HepG2 (cell line): ENCODE results near the gene EIF3A. TPM values are rescaled to one million over a fixed set of nuclear protein-coding genes. Genes with fewer than 3 reads are reported as not detected.

Source experiments
- AKAP8 ChIP-seq: sonication (generic); formaldehyde crosslinking; IDR thresholded peaks from 2 replicates; pipeline ENCODE4 v1.5.1; 2020; ENCODE audit warnings: mild to moderate bottlenecking, missing genetic modification reagents
- BRCA1 ChIP-seq: sonication (generic); formaldehyde crosslinking; IDR thresholded peaks from 2 replicates; pipeline ENCODE4 v1.4.0; 2020; ENCODE audit warnings: missing genetic modification reagents
- DNMT3B ChIP-seq: conservative IDR thresholded peaks from 2 replicates; pipeline ENCODE4 v1.6.1; 2016; ENCODE audit warnings: missing biosample characterization, control low read depth
- EP300 ChIP-seq, 3 experiments: sonication (generic) in 1 of 3; formaldehyde crosslinking in 1 of 3; IDR thresholded peaks; 2 replicates each; pipeline versions ENCODE4 v1.5.1 to v1.6.1; 2011 to 2020; ENCODE audit warnings: low read depth in 2 of 3, low read length in 2 of 3, borderline replicate concordance in 1 of 3, improper control_type of control experiment in 1 of 3, mild to moderate bottlenecking in 1 of 3, missing genetic modification reagents in 1 of 3, moderate library complexity in 1 of 3
- EZH2 ChIP-seq: conservative IDR thresholded peaks from 2 replicates; pipeline ENCODE4 v1.6.1; 2012; ENCODE audit warnings: mild to moderate bottlenecking, low read depth, low read length, moderate library complexity
- HOXA5 ChIP-seq: sonication (generic); formaldehyde crosslinking; IDR thresholded peaks from 2 replicates; pipeline ENCODE4 v1.4.0; 2020; ENCODE audit warnings: missing genetic modification reagents
- NFE2L2 ChIP-seq: fragments of 150-350 bp; IDR thresholded peaks from 2 replicates; pipeline ENCODE4 v1.6.1; 2014; ENCODE audit warnings: low read length
- NR2F6 ChIP-seq, 2 experiments: IDR thresholded peaks; 2 replicates each; pipeline ENCODE4 v1.6.1; 2016; ENCODE audit warnings: antibody characterized with exemption in 1 of 2, mild to moderate bottlenecking in 1 of 2
- PRMT3 ChIP-seq: sonication (generic); formaldehyde crosslinking; IDR thresholded peaks from 2 replicates; pipeline ENCODE4 v1.8.1; 2022; ENCODE audit warnings: low read depth, mild to moderate bottlenecking, moderate library complexity, missing genetic modification reagents, borderline replicate concordance
- RBFOX2 ChIP-seq: fragments of 200-400 bp; formaldehyde crosslinking; IDR thresholded peaks from 2 replicates; pipeline ENCODE4 v1.6.1; 2017; ENCODE audit warnings: low read depth, mild to moderate bottlenecking, low read length
- SP4 ChIP-seq: sonication (generic); formaldehyde crosslinking; IDR thresholded peaks from 2 replicates; pipeline ENCODE4 v1.8.1; 2023; ENCODE audit warnings: mild to moderate bottlenecking, missing genetic modification reagents
- SPEN ChIP-seq: sonication (generic); formaldehyde crosslinking; IDR thresholded peaks from 2 replicates; pipeline ENCODE4 v1.5.1; 2020; ENCODE audit warnings: low read depth, mild to moderate bottlenecking, missing genetic modification reagents
- SRF ChIP-seq: IDR thresholded peaks from 2 replicates; pipeline ENCODE4 v1.6.1; 2011; ENCODE audit warnings: mild to moderate bottlenecking, low read depth, low read length, moderate library complexity
- THAP8 ChIP-seq: sonication (generic); formaldehyde crosslinking; IDR thresholded peaks from 2 replicates; pipeline ENCODE4 v1.5.1; 2020; ENCODE audit warnings: missing genetic modification reagents, mild to moderate bottlenecking, borderline replicate concordance
- ZFP90 ChIP-seq: sonication (generic); formaldehyde crosslinking; IDR thresholded peaks from 2 replicates; pipeline ENCODE4 v1.8.0; 2022; ENCODE audit warnings: missing genetic modification reagents, mild to moderate bottlenecking, inconsistent platforms, borderline replicate concordance
- ZFY ChIP-seq: sonication (generic); formaldehyde crosslinking; IDR thresholded peaks from 2 replicates; pipeline ENCODE4 v1.4.0; 2020; ENCODE audit warnings: missing genetic modification reagents
- ZNF24 ChIP-seq: fragments of 450-650 bp; IDR thresholded peaks from 2 replicates; pipeline ENCODE4 v1.6.1; 2017; ENCODE audit warnings: antibody characterized with exemption, mild to moderate bottlenecking
- ZNF3 ChIP-seq: IDR thresholded peaks from 2 replicates; pipeline ENCODE4 v1.7.0; 2017; ENCODE audit warnings: inconsistent platforms
- ZNF567 ChIP-seq: sonication (generic); formaldehyde crosslinking; IDR thresholded peaks from 2 replicates; pipeline ENCODE4 v1.8.1; 2023; ENCODE audit warnings: mild to moderate bottlenecking, missing genetic modification reagents, borderline replicate concordance
- ZNF674 ChIP-seq: sonication (generic); formaldehyde crosslinking; IDR thresholded peaks from 2 replicates; pipeline ENCODE4 v1.5.0; 2020; ENCODE audit warnings: low read depth, mild to moderate bottlenecking, missing genetic modification reagents
- ZNF75D ChIP-seq: sonication (generic); formaldehyde crosslinking; IDR thresholded peaks from 2 replicates; pipeline ENCODE4 v1.8.1; 2023; ENCODE audit warnings: missing genetic modification reagents, mild to moderate bottlenecking, borderline replicate concordance
- ZNF766 ChIP-seq: sonication (generic); formaldehyde crosslinking; IDR thresholded peaks from 2 replicates; pipeline ENCODE4 v1.5.0; 2020; ENCODE audit warnings: missing genetic modification reagents, borderline replicate concordance
- ZNF792 ChIP-seq: IDR thresholded peaks from 2 replicates; pipeline ENCODE4 v1.6.1; 2016
- ZSCAN25 ChIP-seq: sonication (generic); formaldehyde crosslinking; IDR thresholded peaks from 2 replicates; pipeline ENCODE4 v1.8.0; 2022; ENCODE audit warnings: mild to moderate bottlenecking, missing genetic modification reagents
- polyA plus RNA-seq, 8 experiments: library from polyadenylated mRNA; depleted of rRNA in 3 of 8; stranded (reverse) in 7 of 8; unstranded in 1 of 8; fragments of >200 nt; fragmentation: Illumina TruSeq in 4 of 8; extraction: Trizol in 4 of 8; gene quantifications; 2 replicates each; pipeline versions ENCODE4 v1.2.1 to v1.2.3, GENCODE V29; 2011 to 2016; ENCODE audit warnings: low read depth in 4 of 8, missing spikeins in 1 of 8, mixed read lengths in 1 of 8; ENCODE audit not compliant: insufficient read depth in 1 of 8
- total RNA-seq, 5 experiments: library from RNA; depleted of rRNA; stranded (reverse); fragments of >200 nt; fragmentation: Illumina TruSeq; extraction: Trizol; gene quantifications; 2 replicates each; pipeline ENCODE4 v1.2.3, GENCODE V29; 2016; ENCODE audit warnings: low read depth in 1 of 5
- TF ChIP-seq, protein P1 (sequence below): IDR thresholded peaks from 2 replicates; pipeline ENCODE4 v1.6.1; 2016
- TF ChIP-seq, protein P2 (sequence below): sonication (generic); formaldehyde crosslinking; IDR thresholded peaks from 2 replicates; pipeline ENCODE4 v1.4.0; 2020; ENCODE audit warnings: missing genetic modification reagents
- TF ChIP-seq, protein P3 (sequence below): sonication (generic); formaldehyde crosslinking; IDR thresholded peaks from 2 replicates; pipeline ENCODE4 v1.8.0; 2022; ENCODE audit warnings: mild to moderate bottlenecking, missing genetic modification reagents, borderline replicate concordance

EIF3A gene
- total and polyA plus RNA-seq, 2 of the 13 experiments (the other 11 are each of a cell fraction or from before 2014, with no cell fraction given), result 25.6 to 117 TPM

DNA sequence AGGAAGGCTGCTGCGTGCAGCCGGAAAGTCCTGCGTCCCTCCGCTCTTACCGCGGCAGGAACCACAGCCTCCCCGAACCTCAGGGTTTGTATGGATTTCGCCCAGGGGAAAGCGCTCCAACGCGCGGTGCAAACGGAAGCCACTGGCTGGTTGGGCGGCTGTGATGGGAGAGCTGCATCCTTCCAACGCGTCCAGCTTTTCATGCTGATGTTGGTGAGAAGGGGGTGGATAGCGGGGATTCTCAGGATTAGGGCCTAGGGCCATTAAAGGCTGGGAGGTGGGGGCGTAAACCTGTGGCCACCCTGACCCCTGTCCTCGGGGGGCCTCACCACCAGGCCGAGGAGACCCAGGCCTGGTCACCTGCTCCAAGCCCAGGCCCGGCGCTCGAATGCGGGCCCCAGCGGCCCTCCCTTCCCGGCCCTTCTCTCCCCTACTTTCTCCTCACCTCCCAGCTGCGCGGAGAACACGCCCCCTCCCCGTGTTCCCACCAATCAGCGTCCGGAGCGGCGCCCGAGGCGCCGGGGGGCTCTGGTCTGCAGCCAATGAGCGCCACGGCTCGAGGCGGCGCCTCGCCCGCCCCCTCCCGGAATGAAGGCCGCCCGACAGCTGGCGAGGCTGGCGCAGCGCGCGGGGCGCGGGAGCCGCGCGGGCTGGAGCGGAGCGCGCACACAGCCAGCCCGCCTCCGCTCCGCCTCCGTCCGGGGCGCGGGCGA lies 51.6 kb downstream of the EIF3A start (continued):
- TF ChIP-seq EZH2 (no peak), BRCA1 (no peak), NFE2L2 (no peak), SRF (no peak), ZNF792 (CRISPR knock-in tag) (no peak), HOXA5 (CRISPR knock-in tag) (peak; percentile 3; the same call in 1 of the 2 replicates), ZNF674 (CRISPR knock-in tag) (no peak), ZNF567 (CRISPR knock-in tag) (no peak), SP4 (peak; percentile 92), DNMT3B (CRISPR knock-in tag) (no peak), ZSCAN25 (peak; percentile 89), ZNF766 (CRISPR knock-in tag) (no peak), ZFY (CRISPR knock-in tag) (0 out of 2 replicates have a peak, but pooled peaks have one; percentile 49), RBFOX2 (no peak), AKAP8 (CRISPR knock-in tag) (no peak), NR2F6 (IDR thresholded peaks at IDR 0.05) (no peak), NR2F6 (CRISPR knock-in tag; IDR thresholded peaks at IDR 0.05) (no peak), PRMT3 (no peak), ZNF24 (no peak), ZNF3 (CRISPR knock-in tag) (no peak), ZNF75D (CRISPR knock-in tag) (no peak), SPEN (peak; percentile 49; the same call in 1 of the 2 replicates), THAP8 (CRISPR knock-in tag) (no peak), EP300 (IDR thresholded peaks at IDR 0.05; ENCODE audit: low read depth in 2 of 2, low read length in 2 of 2) (no peak), EP300 (CRISPR knock-in tag; IDR thresholded peaks at IDR 0.05; ENCODE audit: borderline replicate concordance) (no peak), ZFP90 (CRISPR knock-in tag) (peak; percentile 63)
- TF ChIP-seq, protein P1, sequence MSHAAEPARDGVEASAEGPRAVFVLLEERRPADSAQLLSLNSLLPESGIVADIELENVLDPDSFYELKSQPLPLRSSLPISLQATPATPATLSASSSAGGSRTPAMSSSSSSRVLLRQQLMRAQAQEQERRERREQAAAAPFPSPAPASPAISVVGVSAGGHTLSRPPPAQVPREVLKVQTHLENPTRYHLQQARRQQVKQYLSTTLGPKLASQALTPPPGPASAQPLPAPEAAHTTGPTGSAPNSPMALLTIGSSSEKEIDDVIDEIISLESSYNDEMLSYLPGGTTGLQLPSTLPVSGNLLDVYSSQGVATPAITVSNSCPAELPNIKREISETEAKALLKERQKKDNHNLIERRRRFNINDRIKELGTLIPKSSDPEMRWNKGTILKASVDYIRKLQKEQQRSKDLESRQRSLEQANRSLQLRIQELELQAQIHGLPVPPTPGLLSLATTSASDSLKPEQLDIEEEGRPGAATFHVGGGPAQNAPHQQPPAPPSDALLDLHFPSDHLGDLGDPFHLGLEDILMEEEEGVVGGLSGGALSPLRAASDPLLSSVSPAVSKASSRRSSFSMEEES, result no peak
- TF ChIP-seq, protein P2, sequence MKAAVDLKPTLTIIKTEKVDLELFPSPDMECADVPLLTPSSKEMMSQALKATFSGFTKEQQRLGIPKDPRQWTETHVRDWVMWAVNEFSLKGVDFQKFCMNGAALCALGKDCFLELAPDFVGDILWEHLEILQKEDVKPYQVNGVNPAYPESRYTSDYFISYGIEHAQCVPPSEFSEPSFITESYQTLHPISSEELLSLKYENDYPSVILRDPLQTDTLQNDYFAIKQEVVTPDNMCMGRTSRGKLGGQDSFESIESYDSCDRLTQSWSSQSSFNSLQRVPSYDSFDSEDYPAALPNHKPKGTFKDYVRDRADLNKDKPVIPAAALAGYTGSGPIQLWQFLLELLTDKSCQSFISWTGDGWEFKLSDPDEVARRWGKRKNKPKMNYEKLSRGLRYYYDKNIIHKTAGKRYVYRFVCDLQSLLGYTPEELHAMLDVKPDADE (CRISPR knock-in tag), result no peak
- TF ChIP-seq, protein P3, sequence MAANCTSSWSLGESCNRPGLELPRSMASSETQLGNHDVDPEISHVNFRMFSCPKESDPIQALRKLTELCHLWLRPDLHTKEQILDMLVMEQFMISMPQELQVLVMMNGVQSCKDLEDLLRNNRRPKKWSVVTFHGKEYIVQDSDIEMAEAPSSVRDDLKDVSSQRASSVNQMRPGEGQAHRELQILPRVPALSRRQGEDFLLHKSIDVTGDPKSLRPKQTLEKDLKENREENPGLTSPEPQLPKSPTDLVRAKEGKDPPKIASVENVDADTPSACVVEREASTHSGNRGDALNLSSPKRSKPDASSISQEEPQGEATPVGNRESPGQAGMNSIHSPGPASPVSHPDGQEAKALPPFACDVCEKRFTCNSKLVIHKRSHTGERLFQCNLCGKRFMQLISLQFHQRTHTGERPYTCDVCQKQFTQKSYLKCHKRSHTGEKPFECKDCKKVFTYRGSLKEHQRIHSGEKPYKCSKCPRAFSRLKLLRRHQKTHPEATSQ (CRISPR knock-in tag), result no peak
